CD14-positive monocyte (primary cell): ENCODE measurements around the gene CHST11. TPM values are rescaled to one million over a fixed set of nuclear protein-coding genes. Genes with fewer than 3 reads are reported as not detected.

ENCODE experiments used
- DNase-seq, 3 donors: peaks; one replicate each; pipeline ENCODE4 v3.0.0-alpha.2; 2011 to 2022
- H2AFZ ChIP-seq: 2 replicates; pipeline ENCODE4 v1.6.0; 2012; ENCODE audit warnings: mild to moderate bottlenecking, low read depth, low read length, inconsistent platforms; ENCODE audit not compliant: insufficient read depth, poor library complexity, severe bottlenecking
- H3K27ac ChIP-seq, 2 donors: 1 replicate in 1 of 2; 2 replicates in 1 of 2; pipeline ENCODE4 v1.5.1; 2012 to 2013; ENCODE audit warnings: low read length in 2 of 2, control low read depth in 1 of 2, inconsistent platforms in 1 of 2, low read depth in 1 of 2, mild to moderate bottlenecking in 1 of 2
- H3K27me3 ChIP-seq, 2 donors: one replicate each; pipeline versions ENCODE4 v1.6.0 to v1.6.1; 2011 to 2013; ENCODE audit warnings: low read length in 2 of 2; ENCODE audit not compliant: control insufficient read depth in 2 of 2, insufficient read depth in 2 of 2
- H3K36me3 ChIP-seq, 2 donors: replicated peaks in 1 of 2; 1 replicate in 1 of 2; 2 replicates in 1 of 2; pipeline versions ENCODE4 v1.5.1 to v1.6.1; 2012 to 2013; ENCODE audit warnings: low read length in 2 of 2, control low read depth in 1 of 2, inconsistent platforms in 1 of 2, mild to moderate bottlenecking in 1 of 2; ENCODE audit not compliant: insufficient read depth in 2 of 2, control insufficient read depth in 1 of 2
- H3K4me1 ChIP-seq, 2 donors: 1 replicate in 1 of 2; 2 replicates in 1 of 2; pipeline versions ENCODE4 v1.5.1 to v1.6.1; 2012 to 2013; ENCODE audit warnings: low read length in 2 of 2, control low read depth in 1 of 2, inconsistent platforms in 1 of 2, mild to moderate bottlenecking in 1 of 2, moderate library complexity in 1 of 2; ENCODE audit not compliant: insufficient read depth in 2 of 2, control insufficient read depth in 1 of 2
- H3K4me2 ChIP-seq: replicated peaks from 2 replicates; pipeline ENCODE3; 2012; ENCODE audit warnings: low read length, moderate library complexity, mild to moderate bottlenecking; ENCODE audit not compliant: poor library complexity, severe bottlenecking; ENCODE audit errors: extremely low read depth
- H3K4me3 ChIP-seq, 3 experiments: fragments of 200-600 bp in 1 of 3; sonication (generic) in 1 of 3; replicated peaks in 1 of 3; 1 replicate in 2 of 3; 2 replicates in 1 of 3; pipeline ENCODE4 v1.5.1; 2011 to 2013; ENCODE audit warnings: low read length in 3 of 3, mild to moderate bottlenecking in 3 of 3, control low read depth in 2 of 3, low read depth in 2 of 3, inconsistent platforms in 1 of 3, moderate library complexity in 1 of 3
- H3K79me2 ChIP-seq: 2 replicates; pipeline ENCODE4 v1.6.0; 2012; ENCODE audit warnings: mild to moderate bottlenecking, control low read depth, inconsistent platforms, low read length, moderate library complexity; ENCODE audit not compliant: insufficient read depth
- H3K9ac ChIP-seq: 2 replicates; pipeline ENCODE4 v1.6.0; 2017; ENCODE audit warnings: low read length, mild to moderate bottlenecking; ENCODE audit not compliant: insufficient read depth, poor library complexity, severe bottlenecking
- H3K9me3 ChIP-seq, 2 donors: replicated peaks in 1 of 2; 1 replicate in 1 of 2; 2 replicates in 1 of 2; pipeline versions ENCODE4 v1.5.1 to v1.6.1; 2012 to 2013; ENCODE audit warnings: low read length in 2 of 2, control low read depth in 1 of 2; ENCODE audit not compliant: control insufficient read depth in 1 of 2, insufficient read depth in 1 of 2
- H4K20me1 ChIP-seq: 2 replicates; pipeline ENCODE4 v1.6.0; 2012; ENCODE audit warnings: mild to moderate bottlenecking, low read length, control low read depth, moderate library complexity; ENCODE audit not compliant: insufficient read depth
- H3K27ac Mint-ChIP-seq, 7 donors: one replicate each; pipeline ENCODE4 v1.8.0; 2020; ENCODE audit warnings: mild to moderate bottlenecking in 7 of 7, mixed read lengths in 7 of 7, moderate library complexity in 6 of 7, inconsistent platforms in 2 of 7
- H3K27me3 Mint-ChIP-seq, 3 donors: one replicate each; pipeline ENCODE4 v1.8.0; 2021 to 2022; ENCODE audit warnings: low read depth in 3 of 3, mild to moderate bottlenecking in 3 of 3, mixed read lengths in 3 of 3, moderate library complexity in 3 of 3, inconsistent platforms in 1 of 3
- H3K36me3 Mint-ChIP-seq, 2 donors: one replicate each; pipeline ENCODE4 v1.8.0; 2020; ENCODE audit warnings: mixed read lengths in 2 of 2, inconsistent platforms in 1 of 2, mild to moderate bottlenecking in 1 of 2
- H3K4me1 Mint-ChIP-seq: one replicate; pipeline ENCODE4 v1.8.0; 2020; ENCODE audit warnings: mild to moderate bottlenecking, mixed read lengths
- H3K4me3 Mint-ChIP-seq, 2 donors: one replicate each; pipeline ENCODE4 v1.8.0; 2020; ENCODE audit warnings: mild to moderate bottlenecking in 2 of 2, mixed read lengths in 2 of 2, moderate library complexity in 1 of 2
- H3K9me3 Mint-ChIP-seq, 7 donors: one replicate each; pipeline ENCODE4 v1.8.0; 2020 to 2022; ENCODE audit warnings: mixed read lengths in 7 of 7, mild to moderate bottlenecking in 6 of 7, moderate library complexity in 6 of 7, inconsistent platforms in 2 of 7
- WGBS: methylation state at CpG from one replicate; pipeline ENCODE4 v1.1.5; 2013; ENCODE audit warnings: missing lambda C conversion rate; ENCODE audit not compliant: insufficient coverage; 5-methylcytosine and 5-hydroxymethylcytosine counted together
- intact Hi-C, 2 donors: fragments of 100-400 bp; cut with micrococcal nuclease; formaldehyde crosslinking; loops; one replicate each; pipeline versions ENCODE4 v1.15.0 to v1.15.1; 2023
- polyA plus RNA-seq, 3 donors: library from polyadenylated mRNA; depleted of rRNA in 1 of 3; unstranded in 2 of 3; stranded (reverse) in 1 of 3; fragments of 300-500 nt in 2 of 3; fragments of >200 nt in 1 of 3; fragmentation: Illumina TruSeq in 2 of 3; gene quantifications; 1 replicate in 2 of 3; 2 replicates in 1 of 3; pipeline ENCODE4 v1.2.3, GENCODE V29; 2012 to 2021
- TF ChIP-seq, protein P1 (sequence below): fragments of 200-600 bp; IDR thresholded peaks from one replicate; pipeline ENCODE4 v1.8.0; 2022; ENCODE audit warnings: antibody characterized with exemption, mild to moderate bottlenecking

Gene CHST11
- polyA plus RNA-seq, 3 donors: 44.4 to 66.6 (median 48.4) TPM

DNA sequence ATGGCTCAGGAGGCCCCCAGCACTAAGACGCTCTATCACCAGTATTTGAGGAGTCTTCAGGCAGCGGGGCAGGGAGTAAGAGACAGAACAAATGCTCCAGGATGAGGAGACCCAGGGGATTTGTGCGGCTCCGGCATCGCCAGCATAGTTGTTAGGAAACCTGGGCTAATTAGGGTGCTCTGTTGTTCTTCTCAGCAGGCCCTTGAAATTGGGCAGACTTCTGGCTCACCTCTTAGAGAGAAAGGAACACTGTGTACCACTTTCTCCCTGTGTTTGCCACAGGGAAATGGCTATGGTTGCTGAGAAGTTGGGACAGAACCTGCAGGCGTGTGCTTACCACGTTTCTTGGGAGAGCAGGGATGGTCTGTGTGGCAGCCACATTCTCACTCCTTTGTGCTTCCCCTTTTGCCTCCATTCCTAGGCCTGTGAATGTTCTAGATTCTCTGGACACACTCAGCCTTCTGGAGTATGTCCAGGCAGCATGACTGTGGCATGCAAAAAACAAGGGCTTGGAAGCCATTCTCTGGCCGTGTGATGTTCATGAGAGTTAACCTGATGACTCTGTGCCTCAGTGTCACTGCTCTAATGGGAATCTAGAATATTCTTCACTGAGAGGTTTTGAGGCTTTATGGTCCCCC lies 109.0 kb downstream of the CHST11 start:
- Mint-ChIP-seq H3K27me3 (peaks cover 0 to 2% (median 0%) of the 10 kb centered on the region in 3 donors), H3K4me3 (no peak overlapping the region), H3K4me1 (peaks cover 57% of the 10 kb centered on the region), H3K36me3 (peaks cover 21 to 29% of the 10 kb centered on the region in 2 donors), H3K27ac (peak overlapping the region; percentile 13 to 88 (median 64)), H3K9me3 (peaks cover 4 to 17% (median 10%) of the 10 kb centered on the region in 7 donors)
- Histone ChIP-seq H3K27ac (peak overlapping the region in 1 of 2 donors; percentile 37), H4K20me1 (peaks cover 96% of the 10 kb centered on the region), H3K79me2 (peaks cover 95% of the 10 kb centered on the region), H3K4me1 (peaks cover 40 to 48% of the 10 kb centered on the region in 2 donors), H3K36me3 (peaks cover 5 to 36% of the 10 kb centered on the region in 2 donors), H3K4me3 (no peak overlapping the region), H3K9me3 (peaks cover 0 to 8% of the 10 kb centered on the region in 2 donors), H3K27me3 (no peaks in the 10 kb centered on the region), H2AFZ (no peak overlapping the region), H3K4me2 (no peak overlapping the region), H3K9ac (no peak overlapping the region)
- intact Hi-C loops: loop anchor here (5.0 to 10.0 kb wide), 3 partner anchors 37 to 121 kb away; partner anchors contain the start of gene CHST11 (in 1 of the 2)
- 93% methylated on average over 2 of the region's 8 CpGs for WGBS
- TF ChIP-seq, protein P1, sequence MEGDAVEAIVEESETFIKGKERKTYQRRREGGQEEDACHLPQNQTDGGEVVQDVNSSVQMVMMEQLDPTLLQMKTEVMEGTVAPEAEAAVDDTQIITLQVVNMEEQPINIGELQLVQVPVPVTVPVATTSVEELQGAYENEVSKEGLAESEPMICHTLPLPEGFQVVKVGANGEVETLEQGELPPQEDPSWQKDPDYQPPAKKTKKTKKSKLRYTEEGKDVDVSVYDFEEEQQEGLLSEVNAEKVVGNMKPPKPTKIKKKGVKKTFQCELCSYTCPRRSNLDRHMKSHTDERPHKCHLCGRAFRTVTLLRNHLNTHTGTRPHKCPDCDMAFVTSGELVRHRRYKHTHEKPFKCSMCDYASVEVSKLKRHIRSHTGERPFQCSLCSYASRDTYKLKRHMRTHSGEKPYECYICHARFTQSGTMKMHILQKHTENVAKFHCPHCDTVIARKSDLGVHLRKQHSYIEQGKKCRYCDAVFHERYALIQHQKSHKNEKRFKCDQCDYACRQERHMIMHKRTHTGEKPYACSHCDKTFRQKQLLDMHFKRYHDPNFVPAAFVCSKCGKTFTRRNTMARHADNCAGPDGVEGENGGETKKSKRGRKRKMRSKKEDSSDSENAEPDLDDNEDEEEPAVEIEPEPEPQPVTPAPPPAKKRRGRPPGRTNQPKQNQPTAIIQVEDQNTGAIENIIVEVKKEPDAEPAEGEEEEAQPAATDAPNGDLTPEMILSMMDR: no peak
- DNase-seq: peak in 1 of 3 donors; percentile 15

DNA sequence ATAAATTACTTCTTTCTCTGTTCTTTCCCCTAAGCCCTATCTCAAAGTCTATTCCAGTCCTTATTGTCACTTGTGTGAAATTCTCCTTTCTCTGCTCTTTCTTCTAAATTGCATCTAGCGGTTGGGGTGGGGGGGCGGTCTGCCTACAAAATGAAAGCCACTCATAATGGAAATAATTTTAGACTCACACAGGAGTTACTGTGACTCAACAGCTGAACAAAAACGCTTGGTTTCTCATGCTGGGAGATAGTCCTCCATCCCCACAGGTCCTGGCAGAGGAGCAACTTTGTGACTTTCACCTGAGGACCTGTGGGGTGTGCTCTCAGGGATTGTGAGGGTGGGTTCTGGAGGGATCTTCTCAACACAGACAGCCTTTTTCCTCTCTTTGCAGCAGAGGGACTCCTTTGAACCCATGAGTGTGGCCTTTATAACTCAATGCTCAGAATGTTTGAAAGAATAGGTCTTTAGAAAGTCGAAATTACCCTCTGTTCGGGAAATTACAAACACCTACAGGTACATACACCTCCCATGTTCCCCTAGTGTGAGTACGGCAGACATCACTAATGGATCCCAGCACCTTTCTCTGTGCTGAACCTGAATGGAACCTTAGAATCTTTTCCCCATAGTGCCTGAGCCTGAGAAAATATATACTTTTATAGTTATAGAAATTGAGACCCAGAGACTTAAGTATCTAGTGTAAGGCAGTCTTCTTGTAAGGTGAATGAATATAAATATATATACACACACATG lies 109.7 kb downstream of the CHST11 start:
- no peak overlapping the region for H3K4me3 Mint-ChIP-seq
- TF ChIP-seq, protein P1: no peak
- H3K9ac ChIP-seq: no peak overlapping the region
- no peak overlapping the region for H3K4me3 ChIP-seq
- no peak for DNase-seq
- peaks cover 0 to 8% of the 10 kb centered on the region in 2 donors for H3K9me3 ChIP-seq
- peak overlapping the region in 1 of 2 donors; percentile 37 for H3K27ac ChIP-seq
- no peak overlapping the region for H3K4me2 ChIP-seq
- peaks cover 4 to 17% (median 10%) of the 10 kb centered on the region in 7 donors for H3K9me3 Mint-ChIP-seq
- H3K36me3 ChIP-seq: peaks cover 5 to 29% of the 10 kb centered on the region in 2 donors
- WGBS: no CpG with 5 or more reads among the region's 6 CpGs
- peak overlapping the region in 5 of 7 donors; percentile 19 to 78 (median 41) for H3K27ac Mint-ChIP-seq
- no peaks in the 10 kb centered on the region for H3K27me3 ChIP-seq
- H3K36me3 Mint-ChIP-seq: peaks cover 23 to 33% of the 10 kb centered on the region in 2 donors
- H3K4me1 Mint-ChIP-seq: peaks cover 62% of the 10 kb centered on the region
- intact Hi-C loops: loop anchor here (5.0 to 10.0 kb wide), 3 partner anchors 36 to 122 kb away; partner anchors contain the start of gene CHST11 (in 1 of the 2)
- peaks cover 47 to 55% of the 10 kb centered on the region in 2 donors for H3K4me1 ChIP-seq
- H2AFZ ChIP-seq: no peak overlapping the region
- H4K20me1 ChIP-seq: peaks cover 96% of the 10 kb centered on the region
- peaks cover 95% of the 10 kb centered on the region for H3K79me2 ChIP-seq
- H3K27me3 Mint-ChIP-seq: peaks cover 0 to 2% (median 0%) of the 10 kb centered on the region in 3 donors
